HAP-1 (cell line): ENCODE results near the gene SPTBN5.

Experiments
- DNase-seq, 2 experiments: peaks; one replicate each; pipeline ENCODE4 v3.0.0-alpha.2; 2016 to 2020; ENCODE audit warnings: low spot score in 2 of 2
- H3K27me3 ChIP-seq: fragments of 250-450 bp; sonication (Bioruptor Pico); 2 replicates; pipeline ENCODE4 v1.5.1; 2020; ENCODE audit warnings: low read depth, mild to moderate bottlenecking, moderate library complexity
- H3K36me3 ChIP-seq: fragments of 250-450 bp; sonication (Bioruptor Pico); replicated peaks from 2 replicates; pipeline ENCODE4 v1.5.1; 2020; ENCODE audit warnings: mild to moderate bottlenecking
- H3K4me1 ChIP-seq: fragments of 250-450 bp; sonication (Bioruptor Pico); 2 replicates; pipeline ENCODE4 v1.5.1; 2020; ENCODE audit warnings: mild to moderate bottlenecking
- H3K4me3 ChIP-seq: fragments of 250-450 bp; sonication (Bioruptor Pico); 2 replicates; pipeline ENCODE4 v1.5.1; 2020; ENCODE audit warnings: mild to moderate bottlenecking, moderate library complexity
- H3K9me3 ChIP-seq: fragments of 250-450 bp; sonication (Bioruptor Pico); 2 replicates; pipeline ENCODE4 v1.5.1; 2020; ENCODE audit warnings: mild to moderate bottlenecking, moderate library complexity
- in situ Hi-C: fragments of 300-500 bp; cut with MboI; formaldehyde crosslinking; loops from 3 replicates; pipeline ENCODE4 v1.14.3; 2020; ENCODE audit warnings: low sequenced_read_pairs, inconsistent platforms, mixed read lengths

Gene SPTBN5

DNA sequence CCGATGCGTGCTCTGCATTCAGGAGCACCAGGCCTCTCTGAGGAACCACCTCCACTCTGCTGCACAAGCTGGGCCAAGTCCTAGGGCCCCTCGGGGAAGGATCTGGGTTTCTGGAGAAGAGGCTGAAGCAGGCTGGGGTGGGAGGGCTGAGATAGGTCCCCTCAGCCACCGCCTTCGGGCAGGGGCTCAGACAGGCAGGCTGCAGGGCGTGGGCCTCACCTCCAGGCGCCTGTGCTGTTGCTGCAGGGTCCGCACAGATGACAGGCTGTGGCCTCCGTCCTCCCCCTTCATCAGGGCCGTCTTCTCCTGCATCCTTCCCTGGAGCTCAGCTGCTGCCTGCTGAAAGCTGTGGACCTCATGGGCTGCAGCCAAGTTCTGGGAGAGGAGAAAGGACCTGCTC is 40.0 kb downstream of the SPTBN5 start:
- Histone ChIP-seq H3K9me3 (no peaks in the 10 kb centered on the region), H3K4me3 (no peak overlapping the region), H3K4me1 (no peaks in the 10 kb centered on the region), H3K36me3 (no peaks in the 10 kb centered on the region), H3K27me3 (no peaks in the 10 kb centered on the region)
- in situ Hi-C loops, result no loop called here
- no peak for DNase-seq

DNA sequence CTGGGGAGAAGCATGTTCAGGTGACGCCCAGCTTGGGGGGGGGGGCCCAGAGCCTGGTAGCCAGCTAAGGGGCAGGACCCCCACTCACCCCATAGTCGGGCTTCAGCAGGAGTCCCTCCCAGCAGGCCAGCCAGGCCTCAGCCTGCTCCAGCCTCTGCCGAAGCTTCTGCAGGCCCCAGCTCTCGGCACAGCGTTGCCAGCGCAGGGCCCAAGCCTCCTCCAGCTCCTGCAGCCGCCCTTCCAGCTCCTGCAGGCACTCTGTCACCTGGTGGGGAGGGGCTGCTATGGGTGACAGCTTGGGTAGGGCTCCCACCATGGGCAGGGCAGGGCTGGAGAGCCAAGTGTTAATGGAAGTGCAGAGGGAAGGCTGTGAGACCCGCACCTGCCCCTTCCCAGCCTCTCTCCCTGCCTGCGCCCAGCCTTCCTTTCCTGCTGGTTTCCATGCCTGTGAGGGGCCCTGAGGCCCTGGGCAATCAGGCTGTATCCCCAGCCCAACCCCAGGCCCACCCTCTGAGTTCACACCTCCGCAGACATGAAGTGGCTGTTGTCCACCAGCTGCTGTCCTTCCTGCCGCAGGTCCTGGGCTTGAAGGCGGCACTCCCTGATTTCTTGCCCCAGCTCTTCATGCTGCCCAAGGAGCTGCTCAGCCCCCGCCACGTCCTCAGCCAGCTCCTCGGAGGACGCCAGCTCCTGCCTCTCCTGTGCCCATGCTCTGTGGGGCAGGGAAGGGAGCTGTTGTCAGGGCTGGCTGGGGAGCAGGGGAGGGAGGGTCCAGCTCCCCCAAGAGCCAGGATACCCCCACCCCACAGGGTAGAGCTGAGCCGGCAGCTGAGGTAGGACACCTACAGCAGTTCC is 40.9 kb downstream of the SPTBN5 start:
- no peak overlapping the region for H3K4me3 ChIP-seq
- no peaks in the 10 kb centered on the region for H3K36me3 ChIP-seq
- in situ Hi-C loops, result no loop called here
- no peaks in the 10 kb centered on the region for H3K4me1 ChIP-seq
- no peak for DNase-seq
- H3K27me3 ChIP-seq, result no peaks in the 10 kb centered on the region
- no peaks in the 10 kb centered on the region for H3K9me3 ChIP-seq

DNA sequence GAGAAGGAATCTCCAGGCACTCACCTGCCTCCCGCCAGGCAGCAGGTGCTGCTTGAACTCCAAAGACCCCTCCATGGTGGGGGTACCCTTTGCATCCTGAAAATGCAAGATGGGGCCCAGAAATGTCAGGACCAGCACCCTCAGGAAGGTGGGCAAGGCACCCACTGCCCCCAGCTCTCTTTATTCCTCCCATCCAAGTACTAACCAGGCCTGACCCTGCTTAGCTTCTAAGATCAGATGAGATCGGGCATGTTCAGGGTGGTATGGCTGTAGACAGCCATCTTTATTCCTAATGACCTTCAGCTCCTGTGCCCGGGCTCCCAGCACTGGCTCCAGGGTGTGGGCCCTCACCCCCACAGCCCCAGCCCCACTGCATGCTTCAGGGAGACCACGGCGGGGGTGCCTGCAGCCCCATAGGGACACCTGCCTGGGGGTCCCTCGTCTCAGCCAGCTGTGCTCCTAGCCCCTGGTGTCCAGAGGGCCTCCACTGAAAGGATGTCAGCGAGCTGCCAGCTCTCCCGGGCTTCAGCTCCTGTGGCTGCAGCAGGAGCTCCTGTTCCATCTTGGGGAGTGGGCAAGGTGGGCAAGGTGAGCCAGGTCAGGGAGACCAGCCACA is 42.0 kb downstream of the SPTBN5 start:
- no peaks in the 10 kb centered on the region for H3K4me1 ChIP-seq
- no peaks in the 10 kb centered on the region for H3K9me3 ChIP-seq
- DNase-seq, result no peak
- in situ Hi-C loops, result no loop called here
- no peak overlapping the region for H3K4me3 ChIP-seq
- no peaks in the 10 kb centered on the region for H3K36me3 ChIP-seq
- no peaks in the 10 kb centered on the region for H3K27me3 ChIP-seq

DNA sequence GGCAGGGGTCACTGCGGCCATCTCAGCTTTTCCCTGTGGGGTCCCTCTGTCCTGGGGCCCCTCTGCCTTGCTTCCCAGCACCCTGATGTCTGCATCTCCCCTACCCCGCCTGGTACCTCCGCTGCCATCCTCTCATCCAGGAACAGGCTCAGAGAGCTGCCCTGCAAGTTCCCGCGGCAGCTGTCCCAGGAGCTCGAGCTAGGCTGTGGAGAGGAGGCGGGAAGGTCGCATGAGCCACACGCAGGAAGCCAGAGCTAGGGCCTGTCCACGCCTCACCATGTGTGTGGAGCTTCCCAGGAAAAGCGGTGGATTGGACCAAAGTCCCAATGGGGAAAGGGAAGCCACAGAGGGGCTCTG is 42.7 kb downstream of the SPTBN5 start:
- no peak for DNase-seq
- Histone ChIP-seq H3K36me3 (no peaks in the 10 kb centered on the region), H3K9me3 (no peaks in the 10 kb centered on the region), H3K27me3 (no peaks in the 10 kb centered on the region), H3K4me1 (no peaks in the 10 kb centered on the region), H3K4me3 (no peak overlapping the region)
- in situ Hi-C loops, result no loop called here

DNA sequence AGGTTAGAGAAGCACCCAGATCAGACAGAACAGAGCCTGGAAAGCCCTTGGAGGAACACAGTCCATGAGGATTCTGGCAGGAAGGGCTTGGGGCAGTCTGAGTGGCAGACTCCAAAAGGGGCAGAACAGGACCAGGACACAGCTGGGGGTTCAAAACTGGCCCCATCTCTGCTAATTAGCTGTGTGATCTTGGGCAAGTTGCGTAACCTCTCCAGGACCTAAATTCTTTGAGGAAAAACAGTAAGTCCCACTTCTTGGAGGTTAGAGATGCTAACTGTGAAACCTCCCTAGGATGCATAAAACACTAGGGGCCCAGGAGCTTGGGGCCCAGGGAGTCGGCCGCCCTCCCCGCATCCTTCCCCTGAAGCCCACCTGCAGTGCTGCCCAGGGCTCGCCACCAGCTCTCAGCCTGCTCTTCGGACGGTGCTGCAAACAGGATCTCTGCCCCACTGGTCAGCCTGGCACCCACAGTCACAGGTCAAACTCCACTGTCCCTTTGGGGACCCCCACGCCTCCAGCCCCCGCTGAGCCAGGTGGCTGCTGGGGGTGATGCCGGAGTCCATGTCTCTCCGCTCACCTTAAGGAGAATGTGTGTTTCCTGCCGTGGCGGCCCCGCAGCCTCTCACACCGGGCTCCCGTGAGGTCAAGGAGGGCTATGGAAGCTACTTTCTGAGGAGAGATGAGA is 43.2 kb downstream of the SPTBN5 start:
- Histone ChIP-seq H3K27me3 (no peaks in the 10 kb centered on the region), H3K9me3 (no peaks in the 10 kb centered on the region), H3K36me3 (no peaks in the 10 kb centered on the region), H3K4me3 (no peak overlapping the region), H3K4me1 (no peaks in the 10 kb centered on the region)
- in situ Hi-C loops, result no loop called here
- no peak for DNase-seq

DNA sequence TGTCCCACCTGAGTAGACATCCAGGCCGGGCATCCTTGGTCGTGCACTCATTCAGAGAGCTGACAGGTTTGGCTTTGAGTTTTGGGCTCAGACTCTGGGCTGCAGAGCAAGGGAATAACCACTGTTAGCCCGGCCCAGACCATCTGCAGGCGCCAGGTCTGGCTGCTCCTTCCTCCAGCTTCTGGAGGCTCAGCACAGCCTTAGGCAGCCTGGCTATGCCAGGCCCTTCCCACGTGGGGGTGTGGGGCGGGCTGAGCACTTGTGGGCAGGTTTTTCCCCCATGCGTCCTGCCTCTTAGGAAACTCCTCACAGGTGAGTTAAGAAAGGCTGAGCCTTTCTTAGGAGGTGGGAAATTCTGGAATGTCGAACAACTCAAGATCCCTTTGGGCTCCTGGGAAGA is 44.0 kb downstream of the SPTBN5 start:
- H3K36me3 ChIP-seq, result no peaks in the 10 kb centered on the region
- H3K27me3 ChIP-seq, result no peaks in the 10 kb centered on the region
- in situ Hi-C loops, result no loop called here
- no peaks in the 10 kb centered on the region for H3K4me1 ChIP-seq
- no peak overlapping the region for H3K4me3 ChIP-seq
- H3K9me3 ChIP-seq, result no peaks in the 10 kb centered on the region
- no peak for DNase-seq

DNA sequence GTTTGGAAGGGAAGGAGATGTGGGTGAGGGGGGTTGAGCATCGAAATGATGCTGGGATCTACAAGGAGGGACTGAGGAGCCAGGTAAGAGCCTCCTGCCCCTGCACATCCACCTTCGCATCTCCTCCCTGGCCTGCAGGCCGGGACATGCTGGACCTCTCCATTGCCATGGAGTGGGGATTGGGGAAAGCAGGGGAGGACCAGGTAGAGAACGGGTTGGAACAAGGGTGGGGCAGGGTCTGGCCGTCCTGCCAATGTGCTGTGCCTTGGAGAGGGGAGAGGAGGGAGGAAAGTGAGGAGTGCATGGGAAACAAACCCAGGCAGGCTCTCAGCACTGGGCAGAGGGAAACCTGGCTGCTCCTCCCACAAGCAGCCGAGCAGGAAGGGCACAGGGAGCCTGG is 44.6 kb downstream of the SPTBN5 start:
- no peak for DNase-seq
- no peak overlapping the region for H3K4me3 ChIP-seq
- in situ Hi-C loops, result no loop called here

DNA sequence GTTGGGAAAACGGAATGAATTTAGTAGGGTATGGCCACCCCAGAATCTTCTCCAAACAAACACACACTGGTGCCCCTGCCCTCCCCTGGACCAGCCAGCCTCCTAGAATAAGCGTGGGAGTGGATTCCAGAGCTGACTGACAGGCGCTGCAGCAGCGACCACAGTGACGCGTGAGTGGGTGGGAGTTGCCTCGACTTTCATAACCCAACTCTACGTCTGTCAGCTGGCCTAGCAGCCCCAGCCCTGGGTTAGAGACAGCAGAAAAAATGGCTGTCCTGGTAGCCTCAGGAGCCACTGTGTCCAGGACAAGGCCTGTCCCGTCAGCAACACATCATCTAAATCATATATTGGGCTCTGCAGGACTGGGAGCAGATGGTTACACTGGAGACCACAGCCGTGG is 45.2 kb downstream of the SPTBN5 start:
- H3K27me3 ChIP-seq, result no peaks in the 10 kb centered on the region
- DNase-seq, result no peak
- H3K4me3 ChIP-seq, result no peak overlapping the region
- in situ Hi-C loops, result no loop called here
- H3K36me3 ChIP-seq, result no peaks in the 10 kb centered on the region
- H3K4me1 ChIP-seq, result no peaks in the 10 kb centered on the region
- H3K9me3 ChIP-seq, result no peaks in the 10 kb centered on the region

More for the DNA sequence above, 44.6 kb downstream of the SPTBN5 start:
- no peaks in the 10 kb centered on the region for H3K36me3 ChIP-seq
- no peaks in the 10 kb centered on the region for H3K4me1 ChIP-seq
- no peaks in the 10 kb centered on the region for H3K9me3 ChIP-seq
- H3K27me3 ChIP-seq, result no peaks in the 10 kb centered on the region

DNA sequence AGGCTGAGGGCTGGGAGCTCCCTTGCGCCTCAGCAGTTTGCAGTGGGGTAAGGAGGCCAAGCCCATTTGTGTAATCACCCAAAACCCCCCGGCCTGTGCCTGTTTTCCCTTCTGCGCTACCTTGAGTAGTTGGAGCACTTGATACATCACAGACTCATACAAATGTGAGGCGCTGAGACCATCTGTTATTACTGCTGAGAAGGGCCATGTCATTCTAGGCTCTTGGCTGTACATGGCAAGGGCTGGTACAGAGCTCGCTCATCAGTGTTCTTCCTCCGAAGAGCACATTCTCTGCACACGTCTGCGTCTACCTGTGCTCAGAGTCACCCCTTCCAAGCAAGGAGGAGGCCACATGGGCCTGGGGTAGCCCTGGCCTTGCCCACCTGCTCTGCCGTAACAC is 45.9 kb downstream of the SPTBN5 start:
- Histone ChIP-seq H3K4me3 (no peak overlapping the region), H3K4me1 (no peaks in the 10 kb centered on the region), H3K27me3 (no peaks in the 10 kb centered on the region), H3K36me3 (no peaks in the 10 kb centered on the region), H3K9me3 (no peaks in the 10 kb centered on the region)
- in situ Hi-C loops, result no loop called here
- no peak for DNase-seq

DNA sequence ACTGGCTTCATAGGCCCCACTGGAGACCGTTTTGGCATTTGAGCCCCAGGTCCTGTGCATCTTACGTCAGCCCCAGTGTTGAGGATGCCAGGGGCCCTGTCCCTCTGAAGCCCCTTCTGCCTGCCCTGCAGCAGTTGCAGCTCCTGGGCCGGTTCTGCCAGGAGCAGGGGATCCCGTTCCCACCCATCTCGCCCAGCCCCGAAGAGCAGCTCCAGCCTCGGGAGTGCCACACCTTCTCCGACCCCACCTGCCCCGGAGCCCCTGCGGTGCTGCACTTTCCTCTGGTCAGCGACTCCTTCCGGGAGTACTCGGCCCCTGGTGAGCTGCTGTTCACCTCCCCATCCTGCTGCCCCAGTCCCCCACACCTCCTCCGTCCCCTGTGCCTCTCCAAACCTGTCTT is 46.6 kb downstream of the SPTBN5 start:
- Histone ChIP-seq H3K4me1 (no peaks in the 10 kb centered on the region), H3K36me3 (no peaks in the 10 kb centered on the region)
- in situ Hi-C loops, result no loop called here

DNA sequence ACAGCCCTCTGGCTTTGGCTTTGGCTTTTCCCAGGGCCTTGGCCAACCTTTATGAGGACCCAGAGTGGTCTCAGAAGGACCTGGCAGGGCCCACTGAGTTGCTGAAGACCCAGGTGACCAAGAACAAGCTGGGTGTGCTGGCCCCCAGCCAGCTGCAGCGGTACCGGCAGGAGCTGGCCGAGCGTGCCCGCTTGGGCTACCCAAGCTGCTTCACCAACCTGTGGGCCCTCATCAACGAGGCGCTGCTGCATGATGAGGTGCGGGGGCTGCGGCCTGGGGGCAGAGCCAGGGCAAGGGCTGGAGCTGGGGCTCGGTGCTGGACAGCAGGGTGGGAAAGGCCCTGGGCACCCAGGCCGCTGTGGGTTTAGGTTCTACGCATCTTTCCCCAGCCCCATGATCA is 49.0 kb downstream of the SPTBN5 start:
- in situ Hi-C loops, result no loop called here
- Histone ChIP-seq H3K36me3 (no peaks in the 10 kb centered on the region; the same call in 1 of the 2 replicates), H3K4me3 (no peak overlapping the region), H3K9me3 (no peaks in the 10 kb centered on the region), H3K4me1 (no peaks in the 10 kb centered on the region), H3K27me3 (no peaks in the 10 kb centered on the region)
- DNase-seq, result no peak

More for the DNA sequence above, 46.6 kb downstream of the SPTBN5 start:
- Histone ChIP-seq H3K27me3 (no peaks in the 10 kb centered on the region), H3K4me3 (no peak overlapping the region), H3K9me3 (no peaks in the 10 kb centered on the region)
- no peak for DNase-seq

DNA sequence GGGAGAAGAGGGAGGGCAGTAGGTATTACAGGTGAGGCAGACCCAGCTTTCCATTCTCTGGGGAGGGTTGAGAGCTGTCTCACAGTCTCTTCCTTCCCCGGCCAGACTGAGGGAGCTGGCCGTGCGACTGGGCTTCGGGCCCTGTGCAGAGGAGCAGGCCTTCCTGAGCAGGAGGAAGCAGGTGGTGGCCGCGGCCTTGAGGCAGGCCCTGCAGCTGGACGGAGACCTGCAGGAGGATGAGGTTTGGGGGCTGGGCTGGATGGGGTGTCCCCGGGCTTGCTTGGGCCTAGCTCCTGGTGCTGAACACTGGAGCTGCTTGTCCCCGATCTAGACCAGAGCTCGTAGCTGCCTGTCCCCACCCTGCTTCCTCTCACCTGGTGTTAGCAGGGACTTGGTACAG is 50.3 kb downstream of the SPTBN5 start:
- in situ Hi-C loops, result no loop called here
- Histone ChIP-seq H3K4me1 (no peaks in the 10 kb centered on the region), H3K4me3 (no peak overlapping the region), H3K27me3 (no peaks in the 10 kb centered on the region), H3K9me3 (no peaks in the 10 kb centered on the region), H3K36me3 (no peaks in the 10 kb centered on the region; the same call in 1 of the 2 replicates)
- no peak for DNase-seq

DNA sequence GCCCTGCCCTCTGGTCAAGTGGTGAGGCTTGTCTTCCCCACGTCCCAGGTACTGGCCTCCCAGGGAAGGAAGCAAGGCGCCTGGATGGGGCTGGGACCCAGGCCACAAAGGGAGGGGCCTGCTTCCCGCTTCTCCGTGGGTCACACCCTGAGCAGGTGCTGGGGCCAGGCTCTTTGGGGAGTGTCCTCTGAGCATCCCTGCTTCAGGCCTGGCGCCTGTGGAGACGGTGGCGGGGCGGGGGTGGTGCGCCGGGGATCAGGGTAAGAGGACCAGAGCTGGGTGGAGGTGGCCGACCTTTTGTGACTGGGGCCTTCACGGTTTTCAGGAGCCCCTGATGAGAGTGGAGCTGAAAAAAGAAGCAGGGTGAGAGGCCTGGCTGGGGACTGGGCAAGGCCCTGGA is 51.6 kb downstream of the SPTBN5 start:
- Histone ChIP-seq H3K4me1 (no peaks in the 10 kb centered on the region), H3K9me3 (no peaks in the 10 kb centered on the region), H3K36me3 (no peaks in the 10 kb centered on the region; the same call in 1 of the 2 replicates), H3K27me3 (no peaks in the 10 kb centered on the region), H3K4me3 (no peak overlapping the region)
- DNase-seq, result no peak
- in situ Hi-C loops, result no loop called here

DNA sequence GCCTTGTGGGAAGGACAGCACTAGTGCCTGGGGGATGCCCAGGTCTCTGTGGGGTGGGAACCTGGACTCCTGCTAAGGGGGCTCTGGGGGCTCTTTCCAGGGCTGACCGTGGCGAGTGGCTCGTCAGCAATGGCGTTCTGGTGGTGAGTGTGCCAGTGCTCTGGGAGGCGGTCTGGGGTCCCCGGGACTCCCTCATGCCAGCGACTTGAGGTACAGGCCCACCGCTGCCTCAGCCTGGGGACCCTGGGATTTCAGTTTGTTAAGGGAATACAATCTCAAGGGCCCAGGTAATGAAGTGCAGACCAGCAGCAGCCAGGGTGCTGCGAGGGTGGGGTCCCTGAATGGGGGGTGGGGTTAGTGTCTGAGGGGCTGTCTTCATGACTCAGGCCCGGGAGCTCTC is 52.7 kb downstream of the SPTBN5 start:
- H3K4me1 ChIP-seq, result no peaks in the 10 kb centered on the region
- in situ Hi-C loops, result no loop called here

More for the DNA sequence above, 52.7 kb downstream of the SPTBN5 start:
- no peaks in the 10 kb centered on the region; the same call in 1 of the 2 replicates for H3K36me3 ChIP-seq
- no peaks in the 10 kb centered on the region for H3K27me3 ChIP-seq
- H3K9me3 ChIP-seq, result no peaks in the 10 kb centered on the region
- no peak overlapping the region for H3K4me3 ChIP-seq
- no peak for DNase-seq
